NOMO-1 (cell line): ENCODE measurements around the gene POLL.

ENCODE experiments used
- DNase-seq, 2 experiments: peaks; one replicate each; lab custom pipeline; 2025; ENCODE audit not compliant: unreplicated experiment in 2 of 2; lab: John Stamatoyannopoulos, UW

Gene POLL

DNA sequence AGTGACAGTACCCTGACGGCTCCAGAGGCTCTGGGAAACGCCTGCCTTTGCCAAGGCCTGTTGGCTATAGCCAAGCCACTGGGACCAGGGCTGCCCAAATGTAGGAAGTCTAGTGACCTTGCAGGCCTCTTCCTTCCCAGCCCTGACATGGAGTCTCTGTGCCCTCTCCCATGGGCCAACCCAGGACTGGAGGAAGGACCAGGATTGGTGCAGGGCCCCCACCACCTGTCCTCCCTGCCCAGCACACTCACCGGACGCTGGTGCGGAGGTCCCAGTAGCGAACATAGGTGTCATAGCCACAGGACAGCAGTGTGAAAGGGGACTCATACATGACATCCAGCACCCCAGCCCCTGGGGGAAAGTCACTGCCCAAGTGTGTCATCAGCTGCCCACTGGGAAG is 24.0 kb upstream of the POLL start:
- DNase-seq: no peak

DNA sequence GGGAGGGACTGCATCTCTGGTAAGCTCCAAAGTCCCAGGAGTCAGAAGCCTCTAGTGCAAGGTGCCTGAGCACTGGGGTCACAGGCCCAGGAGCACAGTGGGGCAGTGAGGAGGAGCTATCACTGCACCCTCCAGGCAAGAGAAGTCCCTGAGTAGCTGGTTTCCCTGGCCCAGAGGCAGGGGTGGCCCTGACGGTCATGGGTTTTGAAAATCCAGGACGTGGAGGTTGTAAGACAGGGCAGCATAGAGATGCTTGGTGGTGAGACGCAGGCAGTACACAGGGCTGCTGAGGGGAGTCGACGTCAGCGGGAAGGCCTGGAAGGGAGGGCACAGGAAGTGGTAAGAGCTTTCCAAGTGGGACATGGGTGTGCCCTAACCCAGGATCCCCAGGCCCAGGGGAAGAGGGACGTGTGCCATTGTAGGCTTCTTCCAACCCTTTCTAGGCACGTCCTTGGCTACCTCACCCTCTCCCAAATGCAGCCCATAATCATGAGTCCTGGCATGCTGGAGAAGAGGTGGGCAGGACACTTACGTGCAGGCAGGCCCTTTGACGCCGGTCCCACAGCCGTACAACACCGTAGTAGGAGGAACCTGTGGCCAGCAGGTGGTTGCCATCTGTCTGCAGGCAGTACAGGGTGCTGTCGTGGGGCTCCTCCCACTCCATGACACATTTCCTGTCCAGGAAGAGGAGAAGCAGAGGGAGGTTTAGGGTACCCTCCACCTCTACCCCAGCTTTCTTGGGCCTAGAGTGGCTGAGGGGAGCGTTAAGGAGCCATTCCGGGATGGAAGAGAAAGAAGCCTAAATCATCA is 23.2 kb upstream of the POLL start:
- DNase-seq: no peak

DNA sequence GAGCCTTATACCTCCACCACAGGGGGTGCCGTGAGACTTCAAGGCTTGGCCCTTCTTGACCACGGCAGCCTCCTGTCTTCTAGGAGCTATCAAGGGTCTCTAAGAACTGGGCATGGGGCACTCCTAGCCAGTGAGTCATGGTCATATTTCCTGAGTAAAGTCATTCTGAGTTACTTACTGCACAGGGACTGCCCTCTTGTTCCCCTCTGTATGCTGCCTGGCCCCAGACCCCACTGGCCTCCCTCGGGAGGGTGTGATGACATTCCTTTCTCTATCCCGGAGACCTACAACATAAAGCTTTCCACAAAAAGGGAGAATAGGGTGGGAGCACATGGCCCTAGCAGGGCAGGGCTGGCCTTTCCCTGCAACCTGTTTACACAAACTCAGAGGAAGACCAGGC is 21.4 kb upstream of the POLL start:
- DNase-seq: no peak

DNA sequence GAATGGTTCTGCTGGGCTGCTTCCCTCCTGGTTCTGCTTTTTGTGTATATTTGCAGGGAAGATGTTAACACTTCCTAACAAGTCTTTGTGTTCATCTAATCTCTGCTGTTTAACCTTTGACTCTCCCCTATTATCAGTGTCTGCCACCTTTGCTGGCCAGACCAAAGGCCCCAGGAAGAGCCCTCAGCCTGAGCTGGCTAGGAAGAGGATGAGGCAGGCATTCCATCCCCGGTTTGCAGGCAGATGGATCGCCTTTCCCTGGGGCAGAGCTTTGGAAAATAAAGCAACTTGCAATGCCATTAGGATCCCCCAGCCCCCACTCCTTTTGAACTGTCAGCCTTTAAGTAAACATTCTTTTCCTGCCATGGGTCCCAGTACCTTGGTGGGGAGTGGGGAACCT is 19.1 kb upstream of the POLL start:
- no peak for DNase-seq

DNA sequence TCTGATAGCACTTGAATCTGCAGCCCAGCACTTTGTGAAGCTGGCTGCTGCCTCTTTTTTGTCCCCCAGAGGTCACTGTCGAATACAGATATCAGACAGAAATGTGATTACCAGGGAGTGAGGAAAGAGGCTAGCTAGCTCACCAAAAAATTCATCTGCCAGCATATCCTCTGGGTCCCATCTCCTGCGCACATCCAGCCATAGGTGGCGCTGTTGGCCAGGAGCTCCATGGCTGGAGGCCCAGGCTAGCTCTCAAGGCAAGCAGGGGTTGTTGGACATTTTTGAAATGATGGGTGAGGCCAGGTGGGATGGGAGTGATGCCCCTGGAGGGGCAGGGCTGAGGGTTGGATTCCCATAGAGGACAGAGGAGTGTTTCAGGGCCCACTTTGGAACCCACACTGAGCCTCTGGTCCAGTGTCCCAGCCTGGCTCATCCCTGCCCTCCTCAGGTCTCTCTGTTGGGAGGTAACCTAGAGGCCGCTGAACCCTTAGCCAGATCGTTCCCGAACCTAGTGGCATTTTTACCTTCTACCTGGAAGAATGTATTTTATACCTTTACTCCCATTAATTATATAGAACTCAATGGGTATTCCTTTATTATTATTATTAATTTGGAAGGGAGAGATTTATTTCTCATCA is 14.8 kb upstream of the POLL start:
- peak; percentile 85 to 92 for DNase-seq

DNA sequence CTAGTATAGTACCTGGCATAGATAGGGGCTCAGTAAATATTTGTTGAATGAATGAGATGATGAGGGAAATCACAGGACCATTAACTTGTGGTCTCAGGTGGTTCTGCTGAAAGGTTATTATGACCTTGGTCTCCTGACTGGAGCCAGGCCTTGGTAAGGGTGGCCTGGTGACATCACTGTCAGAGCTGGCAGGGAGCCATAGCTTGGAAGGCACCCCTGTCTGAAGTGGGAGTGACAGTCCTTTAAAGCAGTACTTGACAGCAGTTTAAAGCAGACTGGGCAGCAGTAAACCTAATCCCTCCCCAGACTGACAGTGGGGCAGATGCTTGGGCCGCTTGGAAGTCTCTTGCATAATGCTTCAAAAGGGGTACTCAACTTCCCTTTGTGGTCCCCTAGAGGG is 13.5 kb upstream of the POLL start:
- no peak for DNase-seq

DNA sequence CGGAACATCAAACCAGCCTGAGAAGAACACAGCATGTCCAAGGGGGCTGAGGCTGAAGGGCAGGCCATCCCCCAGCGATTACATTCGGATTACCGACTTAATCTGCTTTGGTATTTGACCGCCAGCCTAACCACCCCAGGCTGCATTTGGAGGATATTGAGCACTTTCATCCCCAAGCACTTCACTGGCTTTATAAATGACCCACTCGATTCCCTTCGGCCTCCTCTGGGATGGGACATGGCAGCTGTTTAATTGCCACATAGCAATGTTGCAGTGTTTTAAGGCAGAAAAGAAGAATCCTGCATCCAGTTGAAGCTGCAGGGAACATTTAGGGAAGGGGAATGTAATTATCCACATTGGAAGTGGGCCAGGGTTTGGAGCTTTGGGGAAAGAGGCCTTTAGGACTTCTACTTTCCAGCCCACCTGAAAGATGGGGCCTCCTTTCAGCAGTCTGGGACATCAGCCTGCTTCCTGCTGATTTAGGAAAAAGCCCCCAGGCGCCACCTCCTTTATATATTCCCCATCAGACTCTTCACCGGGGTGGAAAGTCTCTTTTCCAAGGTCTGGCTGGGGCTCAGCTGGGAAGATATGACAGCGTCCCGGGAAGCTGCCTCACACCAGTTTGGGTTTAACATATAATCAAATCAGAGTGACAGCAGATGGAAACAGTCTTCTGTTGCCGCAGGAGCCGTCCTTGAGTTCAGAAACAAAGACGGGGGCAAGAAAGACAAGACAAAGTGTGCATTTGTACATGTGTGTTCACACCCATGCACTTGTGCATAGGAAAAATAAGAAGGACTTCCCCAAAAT is 9.2 kb upstream of the POLL start:
- DNase-seq: no peak

DNA sequence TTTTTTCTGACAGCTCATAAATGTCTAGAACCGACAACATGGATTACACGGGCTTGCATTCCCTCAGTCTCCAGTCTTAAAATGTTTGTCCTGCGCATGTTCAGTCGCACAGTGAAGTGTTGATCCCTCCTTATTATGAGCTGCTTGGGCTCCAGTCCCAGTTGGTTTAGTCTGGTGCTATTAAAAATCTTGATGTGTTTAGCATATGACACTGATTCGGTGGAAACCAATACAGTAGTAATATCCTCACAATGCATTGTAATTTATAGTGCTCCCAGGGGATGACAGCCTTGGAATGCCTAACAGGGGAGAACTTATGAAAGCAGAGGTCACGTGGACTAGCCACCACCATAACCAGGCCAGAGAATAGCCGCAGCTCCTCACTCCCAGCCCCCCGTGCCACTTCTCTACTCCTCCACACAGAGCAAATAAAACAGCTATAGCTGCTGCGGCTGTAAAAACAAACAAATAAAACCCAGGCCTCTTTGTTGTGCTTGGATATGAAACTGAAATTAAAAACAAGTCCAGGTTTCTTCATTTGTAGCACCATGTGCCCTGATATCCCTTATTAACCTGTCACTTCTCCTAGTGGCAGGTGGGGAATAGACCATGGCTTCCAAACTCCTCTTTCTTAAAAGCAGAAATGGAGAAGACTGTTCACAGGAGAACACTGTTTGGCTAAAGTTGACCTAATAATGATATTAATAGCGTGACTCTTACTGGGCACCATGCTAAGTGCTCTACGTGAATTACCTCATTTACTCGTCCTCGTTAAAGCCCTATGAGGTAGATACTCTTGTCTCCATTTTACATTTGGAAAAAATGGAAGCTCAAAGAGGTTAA is 7.8 kb upstream of the POLL start:
- no peak for DNase-seq

DNA sequence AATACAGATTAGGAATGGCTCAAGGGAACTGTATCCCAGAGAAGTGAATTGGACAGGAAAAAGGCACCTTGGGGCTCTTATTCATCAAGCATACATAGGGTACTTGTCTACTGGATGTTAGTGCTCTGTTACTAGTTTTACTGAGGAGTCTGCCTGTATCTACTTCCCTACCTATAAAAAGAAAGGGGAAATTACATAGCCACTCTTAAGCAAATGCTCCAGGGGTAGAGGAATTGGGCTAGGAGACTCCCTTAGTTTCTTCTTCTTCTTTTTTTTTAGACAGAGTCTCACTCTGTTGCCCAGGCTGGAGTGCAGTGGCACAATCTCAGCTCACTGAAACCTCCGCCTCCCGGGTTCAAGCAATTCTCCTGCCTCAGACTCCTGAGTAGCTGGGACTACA is 5.3 kb upstream of the POLL start:
- DNase-seq: peak; percentile 63 to 94

DNA sequence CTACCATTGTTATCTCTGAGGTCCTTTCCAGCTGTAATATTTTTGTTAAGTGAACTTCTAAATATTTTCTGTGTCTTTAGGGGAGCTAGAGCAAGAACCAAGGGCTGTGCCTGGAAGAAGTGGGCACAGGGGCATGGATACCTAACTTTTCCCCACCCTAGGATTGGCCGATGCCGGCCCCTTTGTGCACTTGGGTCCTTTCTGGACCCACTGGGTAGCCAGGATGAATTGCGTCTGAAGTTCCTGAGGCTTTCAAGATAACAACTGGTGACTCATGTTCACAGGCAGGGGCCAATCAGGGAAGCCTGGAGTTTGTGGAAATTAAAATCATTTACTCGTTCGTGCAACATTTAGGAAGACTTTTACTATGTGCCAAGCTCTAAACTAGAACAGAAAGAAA is 822 bp upstream of the POLL start:
- DNase-seq: no peak

DNA sequence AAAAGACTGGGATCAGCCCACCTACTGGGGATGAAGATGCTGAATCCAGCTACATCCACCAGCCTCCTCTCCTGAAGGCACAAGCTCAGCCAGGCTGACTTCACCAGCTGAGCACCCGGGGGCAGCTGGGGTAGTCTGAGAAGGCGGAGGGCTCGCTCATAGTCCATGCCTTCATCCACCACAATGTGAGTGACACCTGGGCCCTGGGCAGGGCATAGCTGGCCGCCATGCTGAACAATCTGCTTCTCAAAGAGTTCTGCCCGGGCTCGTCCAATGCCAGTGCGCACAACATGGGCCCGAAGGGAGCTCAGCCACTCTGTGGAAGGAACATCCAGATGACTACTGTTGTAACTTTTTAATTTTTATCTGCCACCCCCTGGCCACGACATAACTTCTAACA is 2.2 kb downstream of the POLL start:
- no peak for DNase-seq

DNA sequence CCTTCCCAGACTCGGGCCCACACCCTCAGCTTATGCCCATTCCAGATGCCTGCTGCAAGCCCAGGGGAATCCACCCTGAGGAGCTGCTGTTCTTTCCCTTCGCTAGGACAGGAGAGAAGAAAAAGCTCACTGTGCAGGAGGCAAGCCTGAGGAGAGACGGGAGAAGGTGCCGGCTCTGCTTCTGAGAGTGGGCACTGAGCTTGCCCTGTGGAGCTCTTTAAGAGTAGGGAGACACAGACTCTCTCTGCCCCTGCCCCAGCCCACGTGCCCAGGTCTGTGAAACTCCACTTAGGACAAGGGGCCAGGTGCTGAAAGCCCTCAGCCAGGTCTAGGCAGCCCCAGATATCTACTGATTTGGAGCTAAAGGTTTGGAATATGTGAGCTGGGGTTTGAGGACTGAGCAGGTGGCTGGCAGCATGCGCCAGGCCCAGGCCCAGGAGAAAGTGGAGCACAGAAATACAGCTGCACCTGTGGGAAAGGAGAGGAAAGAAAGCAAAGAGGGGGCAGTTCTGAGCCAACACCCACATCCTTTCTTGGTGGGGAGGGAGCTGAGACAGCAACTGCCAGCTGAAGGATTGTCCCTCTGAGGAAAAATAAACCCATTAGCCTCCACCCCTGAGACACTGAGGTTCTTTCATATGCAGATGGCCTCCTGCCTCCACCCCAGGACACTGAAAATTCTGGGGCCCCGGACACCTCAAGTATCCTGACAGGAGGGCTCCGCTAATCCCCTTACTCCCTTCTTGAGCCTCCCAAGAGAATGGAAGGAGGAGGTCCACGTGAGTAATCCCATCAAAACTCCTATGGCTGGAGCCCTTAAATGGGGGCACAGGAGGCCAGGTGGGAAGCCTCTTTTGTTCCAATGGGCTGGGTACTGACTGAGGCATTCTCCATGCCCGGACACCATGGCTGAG is 7.3 kb downstream of the POLL start:
- DNase-seq: no peak

DNA sequence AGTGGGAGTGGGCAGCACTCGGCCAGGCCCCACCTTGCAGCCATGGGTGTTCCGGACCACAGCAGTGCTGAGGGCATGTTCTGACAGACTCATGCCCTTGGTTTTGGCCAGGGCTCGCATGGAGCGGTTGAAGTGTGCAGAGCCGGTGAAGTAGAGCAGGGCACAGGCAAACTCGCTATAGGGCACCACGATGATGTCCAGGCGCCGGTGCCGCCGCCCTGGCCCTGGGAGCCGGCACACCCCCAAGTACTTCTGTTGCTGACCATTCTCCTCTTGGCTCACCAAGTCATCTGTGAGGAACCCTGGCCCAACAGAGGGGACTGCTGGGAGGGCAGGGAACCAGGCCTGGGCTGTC is 8.6 kb downstream of the POLL start:
- DNase-seq: no peak

DNA sequence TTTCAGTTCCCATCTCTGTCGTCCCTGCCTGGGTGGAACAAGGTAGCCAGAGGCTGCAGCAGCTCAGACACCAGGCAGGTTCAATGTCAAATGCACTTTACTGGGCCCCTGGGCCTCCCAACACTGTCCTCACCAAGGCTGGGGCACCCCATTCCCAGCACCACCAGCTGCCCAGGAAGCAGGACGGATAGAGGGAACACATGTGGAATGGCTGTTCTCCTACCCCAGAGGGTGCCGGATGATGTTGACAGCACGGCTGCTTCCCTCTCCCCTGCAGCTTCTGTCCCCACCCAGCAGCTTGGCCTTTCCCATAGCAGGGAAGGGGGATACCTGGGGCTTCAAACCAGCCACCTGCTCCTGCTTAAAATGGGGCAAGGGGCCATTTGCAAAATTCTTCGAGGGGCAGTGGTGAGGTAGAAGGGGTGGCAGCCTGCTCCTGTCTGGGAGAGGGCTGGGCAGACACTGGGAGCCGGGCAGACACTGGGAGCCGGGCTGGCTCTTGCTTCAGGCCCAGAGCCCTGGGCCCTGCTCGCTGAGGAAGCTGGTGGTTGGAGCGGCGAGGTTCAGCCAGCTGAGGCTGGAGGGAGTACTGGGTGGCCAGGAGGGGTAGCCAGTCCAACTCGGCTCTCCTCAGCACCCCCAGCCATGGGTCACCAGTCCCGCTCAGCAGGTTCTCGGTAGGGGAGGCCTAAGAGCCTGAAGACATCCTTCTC is 9.1 kb downstream of the POLL start:
- DNase-seq: no peak

DNA sequence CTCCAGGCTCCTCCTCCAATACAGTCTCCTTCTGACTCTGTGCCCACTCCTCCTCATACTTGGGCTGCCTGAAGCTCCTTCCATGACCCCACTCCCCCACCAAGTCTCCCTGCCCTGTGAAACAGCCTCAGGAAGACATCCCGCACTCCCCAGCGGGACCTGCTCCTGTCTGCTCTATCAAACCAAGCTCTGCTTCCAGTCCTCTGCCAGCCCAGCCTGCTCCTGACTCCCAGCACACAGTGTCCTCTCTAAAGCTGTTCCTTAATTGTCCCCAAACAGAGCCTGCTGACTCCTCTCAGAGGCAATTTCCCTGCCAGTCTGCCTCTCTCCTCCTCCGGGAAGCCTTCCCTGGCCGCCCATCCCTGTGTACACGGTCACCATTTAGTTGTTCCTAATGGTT is 9.9 kb downstream of the POLL start:
- no peak for DNase-seq

DNA sequence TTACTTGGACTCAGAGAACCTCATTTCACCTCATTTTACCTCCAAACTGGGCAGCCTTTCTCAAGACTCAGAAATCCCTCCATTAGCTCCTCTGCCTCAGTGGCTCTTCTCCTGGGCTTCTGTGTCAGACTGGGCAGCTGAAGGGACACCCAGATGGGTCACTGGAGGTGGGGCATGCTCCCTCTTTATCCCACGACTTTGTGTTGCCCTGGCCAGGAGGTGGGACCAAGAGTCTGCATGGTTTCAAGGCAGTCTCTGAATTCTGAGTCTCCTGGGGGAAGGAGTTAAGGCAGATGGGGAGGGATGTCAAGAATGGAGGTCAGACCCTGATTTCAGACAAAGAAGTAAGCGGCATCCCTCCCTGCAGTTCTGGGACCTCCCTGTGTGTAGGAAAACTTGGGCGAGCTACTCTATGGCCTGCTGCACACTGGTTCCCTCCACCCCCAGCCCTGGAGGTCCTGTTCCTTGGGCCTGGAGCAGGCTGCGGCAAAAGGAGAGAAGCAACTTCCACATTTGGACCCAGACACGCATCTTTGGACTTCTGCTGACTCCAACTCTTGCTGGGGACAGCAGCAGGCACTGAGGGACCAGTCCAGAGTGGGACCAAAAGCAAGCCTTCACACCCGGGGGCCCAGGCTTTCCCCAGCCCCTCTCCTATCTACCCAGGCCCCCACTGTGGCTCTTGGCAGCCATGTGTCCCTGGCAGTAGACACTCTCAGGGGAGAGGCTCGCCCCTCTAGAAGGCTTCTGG is 10.8 kb downstream of the POLL start:
- no peak for DNase-seq

DNA sequence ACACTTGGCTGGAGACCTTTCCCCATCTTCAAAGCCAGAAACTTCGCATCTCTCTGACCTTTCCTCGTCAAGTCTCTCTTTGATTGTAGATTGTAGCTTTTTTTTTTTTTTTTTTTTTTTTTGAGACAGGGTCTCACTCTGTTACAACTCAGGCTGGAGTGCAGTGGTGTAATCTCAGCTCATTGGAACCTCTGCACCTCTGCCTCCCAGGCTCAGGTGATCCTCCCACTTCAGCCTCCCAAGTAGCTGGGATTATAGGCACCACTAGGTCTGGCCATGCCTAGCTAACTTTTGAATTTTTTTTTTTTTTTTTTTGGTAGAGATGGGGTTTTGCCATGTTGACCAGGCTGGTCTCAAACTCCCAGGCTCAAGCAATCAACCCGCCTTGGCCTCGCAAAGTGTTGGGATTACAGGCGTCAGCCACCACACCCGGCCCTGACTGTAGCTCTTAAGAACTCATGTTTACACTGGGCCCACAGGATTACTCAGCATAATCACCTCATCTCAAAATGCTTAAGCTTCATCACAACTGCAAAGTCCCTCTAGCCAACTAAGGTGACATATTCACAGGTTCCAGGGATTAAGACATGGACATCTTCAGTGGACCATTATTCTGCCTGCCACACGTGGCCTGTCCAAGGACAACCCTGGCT is 11.7 kb downstream of the POLL start:
- DNase-seq: no peak

DNA sequence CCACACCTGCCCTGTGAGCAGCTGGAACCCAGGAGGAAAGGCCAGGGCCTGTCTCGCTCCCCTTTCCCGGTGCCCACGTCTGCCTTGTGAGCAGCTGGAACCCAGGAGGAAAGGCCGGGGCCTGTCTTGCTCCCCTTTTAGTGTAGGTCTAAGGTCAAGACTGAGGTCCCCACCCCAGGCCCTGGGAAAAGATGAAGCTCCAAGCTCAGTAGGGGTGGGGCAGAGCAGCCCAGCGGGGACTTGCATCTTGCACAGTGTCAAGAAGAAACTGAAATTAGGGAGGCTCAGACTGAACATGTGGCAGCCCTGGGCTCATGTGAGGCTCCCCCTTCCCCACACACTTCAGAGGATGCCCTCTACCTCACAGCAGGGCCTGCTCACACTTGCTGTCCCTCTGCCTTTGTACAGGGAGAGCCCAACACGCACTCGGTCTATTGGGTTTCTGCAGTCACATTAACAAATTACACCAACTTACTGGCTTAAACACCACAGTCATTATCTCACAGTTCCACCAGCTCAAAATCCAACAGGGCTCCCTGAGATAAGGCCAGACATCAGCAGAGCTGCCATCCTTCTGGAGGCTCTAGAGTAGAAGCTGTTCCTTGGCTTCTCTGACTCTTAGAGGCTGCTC is 12.4 kb downstream of the POLL start:
- no peak for DNase-seq
